Activated naive CD8-positive, alpha-beta T cell treated with anti-CD3 and anti-CD28 coated beads, Interleukin-2, amount 10 ng/mL, durations not matched to agents 7 days and 5 days (primary cell): Measurements from ENCODE around the gene B4GALNT4. TPM values are rescaled to one million over a fixed set of nuclear protein-coding genes. Genes with fewer than 3 reads are reported as not detected.
"Not testable (repeated sequence)": the region's sequence is repeated elsewhere in the genome, so short reads cannot be mapped to it uniquely, and the experiment has no call there.

Experiments used
- ATAC-seq: fragments of 150-1000 bp; cut with Tn5 transposase; one replicate; pipeline ENCODE4 v1.10.0; 2021; ENCODE audit warnings: low read depth, moderate library complexity
- POLR2A ChIA-PET: fragments of 350-600 bp; sonication (Branson Sonifier 250); formaldehyde crosslinking; loops from one replicate; lab custom pipeline; 2021; ENCODE audit warnings: antibody characterized with exemption; lab: Charles Lee
- DNase-seq: peaks from one replicate; pipeline ENCODE4 v3.0.0; 2021
- H3K27ac Mint-ChIP-seq: one replicate; pipeline ENCODE4 v1.8.0; 2022; ENCODE audit warnings: mild to moderate bottlenecking, mixed read lengths
- H3K27me3 Mint-ChIP-seq: one replicate; pipeline ENCODE4 v1.8.0; 2022; ENCODE audit warnings: mild to moderate bottlenecking, moderate library complexity, mixed read lengths
- H3K36me3 Mint-ChIP-seq: one replicate; pipeline ENCODE4 v1.8.0; 2021; ENCODE audit warnings: mild to moderate bottlenecking, mixed read lengths
- H3K4me1 Mint-ChIP-seq: one replicate; pipeline ENCODE4 v1.8.0; 2021; ENCODE audit warnings: mixed read lengths
- H3K4me3 Mint-ChIP-seq: one replicate; pipeline ENCODE4 v1.8.0; 2022; ENCODE audit warnings: mild to moderate bottlenecking, moderate library complexity, mixed read lengths
- H3K9me3 Mint-ChIP-seq: one replicate; pipeline ENCODE4 v1.8.0; 2021; ENCODE audit warnings: mixed read lengths
- total RNA-seq, 2 experiments: library from RNA; stranded (reverse); gene quantifications; one replicate each; pipeline ENCODE4 v1.2.3, GENCODE V29; 2021

Gene B4GALNT4
- total RNA-seq, 2 experiments from 2014 or later: 1.1 TPM

GRCh38 chr11:329886-330253 lies 39.4 kb upstream of the B4GALNT4 start:
- Mint-ChIP-seq H3K27ac (peak overlapping the region; percentile 89), H3K9me3 (peaks cover 3% of the 10 kb centered on the region), H3K4me1 (peaks cover 66% of the 10 kb centered on the region), H3K36me3 (peaks cover 18% of the 10 kb centered on the region), H3K4me3 (peak overlapping the region; percentile 62), H3K27me3 (no peaks in the 10 kb centered on the region)
- ATAC-seq (no peak), DNase-seq (no peak)
- POLR2A ChIA-PET: interaction anchor here (0.6 to 5.6 kb wide), 15 partner anchors 10 to 206 kb away, joined by 3 to 103 read pairs (median 4); partner anchors contain the start of genes BET1L, IFITM1, RIC8A and SIGIRR

- Mint-ChIP-seq H3K27ac (peak overlapping the region; percentile 89), H3K9me3 (peaks cover 3% of the 10 kb centered on the region), H3K4me1 (peaks cover 64% of the 10 kb centered on the region), H3K36me3 (peaks cover 18% of the 10 kb centered on the region), H3K4me3 (peak overlapping the region; percentile 62), H3K27me3 (no peaks in the 10 kb centered on the region)
- POLR2A ChIA-PET: interaction anchor here (0.6 to 5.6 kb wide), 13 partner anchors 10 to 206 kb away, joined by 3 to 103 read pairs (median 4); partner anchors contain the start of genes IFITM1 and SIGIRR
- ATAC-seq (no peak), DNase-seq (peak; percentile 41)
These were observed 39.0 kb upstream of the B4GALNT4 start for GRCh38 chr11:330307-330693.

GRCh38 chr11:330694-331357 lies 38.5 kb upstream of the B4GALNT4 start:
- Mint-ChIP-seq H3K36me3 (peaks cover 18% of the 10 kb centered on the region), H3K9me3 (peaks cover 3% of the 10 kb centered on the region), H3K27me3 (no peaks in the 10 kb centered on the region), H3K4me3 (peak overlapping the region; percentile 62), H3K27ac (peak overlapping the region; percentile 89), H3K4me1 (peaks cover 67% of the 10 kb centered on the region)
- ATAC-seq (no peak), DNase-seq (peak; percentile 69)
- POLR2A ChIA-PET: interaction anchor here (0.6 to 5.6 kb wide), 11 partner anchors 11 to 205 kb away, joined by 3 to 103 read pairs (median 9); partner anchors contain the start of genes IFITM1 and SIGIRR

- Mint-ChIP-seq H3K27ac (peak overlapping the region; percentile 89), H3K4me1 (peaks cover 67% of the 10 kb centered on the region), H3K4me3 (peak overlapping the region; percentile 62), H3K36me3 (peaks cover 18% of the 10 kb centered on the region), H3K27me3 (no peaks in the 10 kb centered on the region), H3K9me3 (peaks cover 3% of the 10 kb centered on the region)
- ATAC-seq: no peak
- POLR2A ChIA-PET: interaction anchor here (1.1 to 5.6 kb wide), 3 partner anchors 15 to 24 kb away, joined by 9 to 103 read pairs (median 50); partner anchors contain the start of gene IFITM1
- DNase-seq: no peak
These were observed 37.8 kb upstream of the B4GALNT4 start for GRCh38 chr11:331358-332060.

- peaks cover 18% of the 10 kb centered on the region for H3K36me3 Mint-ChIP-seq
- peak overlapping the region; percentile 40 for H3K27ac Mint-ChIP-seq
- POLR2A ChIA-PET: interaction anchor here (3.1 kb wide), 1 partner anchor 23 kb away, joined by 12 read pairs; no protein-coding TSS in a partner anchor
- DNase-seq (no peak), ATAC-seq (no peak)
- peaks cover 63% of the 10 kb centered on the region for H3K4me1 Mint-ChIP-seq
- H3K27me3 Mint-ChIP-seq: no peaks in the 10 kb centered on the region
- peak overlapping the region; percentile 19 for H3K4me3 Mint-ChIP-seq
- peaks cover 3% of the 10 kb centered on the region for H3K9me3 Mint-ChIP-seq
These were observed 36.4 kb upstream of the B4GALNT4 start for GRCh38 chr11:332651-333480.

- peaks cover 18% of the 10 kb centered on the region for H3K36me3 Mint-ChIP-seq
- H3K4me3 Mint-ChIP-seq, ATAC-seq, H3K27ac Mint-ChIP-seq, H3K9me3 Mint-ChIP-seq, DNase-seq, H3K27me3 Mint-ChIP-seq: not testable (repeated sequence)
- peaks cover 59% of the 10 kb centered on the region for H3K4me1 Mint-ChIP-seq
- POLR2A ChIA-PET: interaction anchor here (3.1 kb wide), 1 partner anchor 22 kb away, joined by 12 read pairs; no protein-coding TSS in a partner anchor
These were observed 35.6 kb upstream of the B4GALNT4 start for GRCh38 chr11:333616-334263.

- no peak overlapping the region for H3K4me3 Mint-ChIP-seq
- H3K27ac Mint-ChIP-seq: no peak overlapping the region
- H3K36me3 Mint-ChIP-seq: peaks cover 17% of the 10 kb centered on the region
- DNase-seq: no peak
- ATAC-seq: no peak
- no peaks in the 10 kb centered on the region for H3K27me3 Mint-ChIP-seq
- H3K4me1 Mint-ChIP-seq: peaks cover 54% of the 10 kb centered on the region
- POLR2A ChIA-PET: interaction anchor here (3.1 kb wide), 1 partner anchor 21 kb away, joined by 12 read pairs; no protein-coding TSS in a partner anchor
- H3K9me3 Mint-ChIP-seq: peaks cover 3% of the 10 kb centered on the region
These were observed 34.9 kb upstream of the B4GALNT4 start for GRCh38 chr11:334264-334994.

- ATAC-seq (no peak), DNase-seq (no peak)
- H3K27me3 Mint-ChIP-seq: peaks cover 2% of the 10 kb centered on the region
- H3K27ac Mint-ChIP-seq: no peak overlapping the region
- no peak overlapping the region for H3K4me3 Mint-ChIP-seq
- H3K9me3 Mint-ChIP-seq: peaks cover 3% of the 10 kb centered on the region
- POLR2A ChIA-PET: interaction anchor here (1.5 kb wide), 1 partner anchor 20 kb away, joined by 4 read pairs; no protein-coding TSS in a partner anchor
- peaks cover 17% of the 10 kb centered on the region for H3K36me3 Mint-ChIP-seq
- H3K4me1 Mint-ChIP-seq: peaks cover 41% of the 10 kb centered on the region
These were observed 33.3 kb upstream of the B4GALNT4 start for GRCh38 chr11:335779-336658.

GRCh38 chr11:336659-337198 lies 32.6 kb upstream of the B4GALNT4 start:
- Mint-ChIP-seq H3K4me3 (no peak overlapping the region), H3K27me3 (peaks cover 3% of the 10 kb centered on the region), H3K36me3 (peaks cover 16% of the 10 kb centered on the region), H3K9me3 (peaks cover 3% of the 10 kb centered on the region), H3K4me1 (peaks cover 37% of the 10 kb centered on the region), H3K27ac (no peak overlapping the region)
- DNase-seq (no peak), ATAC-seq (no peak)
- POLR2A ChIA-PET: interaction anchor here (1.5 kb wide), 1 partner anchor 19 kb away, joined by 4 read pairs; no protein-coding TSS in a partner anchor

GRCh38 chr11:337711-338110 lies 31.6 kb upstream of the B4GALNT4 start:
- Mint-ChIP-seq H3K4me1 (peaks cover 34% of the 10 kb centered on the region), H3K4me3 (no peak overlapping the region), H3K9me3 (peaks cover 1% of the 10 kb centered on the region), H3K27ac (no peak overlapping the region), H3K27me3 (peaks cover 3% of the 10 kb centered on the region), H3K36me3 (peaks cover 10% of the 10 kb centered on the region)
- DNase-seq: no peak
- ATAC-seq: no peak
- POLR2A ChIA-PET: interaction anchor here (0.7 kb wide), 1 partner anchor 110 kb away, joined by 4 read pairs; no protein-coding TSS in a partner anchor

GRCh38 chr11:339963-340362 lies 29.3 kb upstream of the B4GALNT4 start:
- H3K27me3 Mint-ChIP-seq: peaks cover 3% of the 10 kb centered on the region
- peaks cover 27% of the 10 kb centered on the region for H3K4me1 Mint-ChIP-seq
- POLR2A ChIA-PET: interaction anchor here (1.0 to 3.7 kb wide), 5 partner anchors 10 to 38 kb away, joined by 4 to 17 read pairs (median 5); no protein-coding TSS in a partner anchor
- no peak overlapping the region for H3K27ac Mint-ChIP-seq
- ATAC-seq (no peak), DNase-seq (no peak)
- no peaks in the 10 kb centered on the region for H3K9me3 Mint-ChIP-seq
- H3K36me3 Mint-ChIP-seq: peaks cover 2% of the 10 kb centered on the region
- no peak overlapping the region for H3K4me3 Mint-ChIP-seq
